ENCODE results near the gene HDC.

HDC gene

DNA sequence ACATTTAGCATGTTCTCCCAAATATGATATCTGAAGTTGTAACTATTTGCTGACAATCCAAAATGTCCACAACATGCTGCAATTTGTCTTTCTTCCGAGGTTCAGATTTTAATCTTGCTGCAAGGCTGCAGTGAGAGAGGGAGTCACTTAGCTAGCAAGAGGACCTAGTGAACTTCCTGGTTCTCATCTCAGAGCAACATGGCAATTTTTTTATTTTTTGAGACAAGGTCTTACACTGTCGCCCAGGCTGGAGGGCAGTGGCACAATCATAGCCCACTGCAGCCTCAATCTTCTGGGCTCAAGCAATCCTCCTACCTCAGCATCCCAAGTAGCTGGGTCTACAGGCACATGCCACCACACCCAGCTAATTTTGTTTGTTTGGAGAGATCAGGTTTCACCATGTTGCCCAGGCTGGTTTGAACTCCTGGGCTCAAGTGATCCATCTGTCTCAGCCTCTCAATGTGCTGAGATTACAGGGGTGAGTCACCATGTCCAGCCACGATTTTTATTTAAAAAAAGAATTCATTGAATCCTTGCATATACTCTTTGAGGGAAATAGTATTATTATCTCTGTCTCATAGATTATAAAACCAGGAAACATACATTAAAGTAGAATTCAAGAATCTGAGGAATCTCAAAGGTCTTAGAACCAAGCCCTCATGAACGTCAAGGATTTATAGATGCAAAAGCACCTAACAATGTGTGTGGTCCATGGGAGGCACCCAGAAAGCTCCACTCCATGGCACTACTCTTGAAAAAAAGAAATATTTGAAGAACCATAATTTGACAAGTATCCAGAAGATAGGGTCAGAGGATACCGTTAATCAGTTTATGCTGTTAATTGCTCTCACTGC, 9.1 kb downstream of the HDC start:
- no peak for DNase-seq (ENCODE audit: low spot score)

DNA sequence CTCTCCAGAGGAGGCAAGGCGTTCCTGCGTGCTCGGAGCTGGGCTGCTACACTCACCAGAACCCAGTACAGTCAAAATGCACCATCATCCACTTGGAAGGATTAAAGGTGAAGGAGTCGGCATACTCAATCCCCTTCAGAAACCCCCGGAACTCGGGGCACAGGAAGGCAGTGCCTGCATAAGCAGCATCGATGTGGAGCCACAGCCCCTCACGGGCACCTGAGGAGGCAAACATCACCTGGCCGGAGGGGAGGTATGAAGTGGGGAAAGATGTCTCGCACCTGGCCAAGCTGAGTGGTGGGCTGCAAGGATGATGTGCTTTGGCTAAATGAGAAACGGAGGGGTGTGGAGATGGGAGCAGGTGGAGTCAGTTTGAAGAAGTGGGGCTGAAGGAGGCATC, 13.0 kb downstream of the HDC start:
- DNase-seq (ENCODE audit: low spot score) = no peak

DNA sequence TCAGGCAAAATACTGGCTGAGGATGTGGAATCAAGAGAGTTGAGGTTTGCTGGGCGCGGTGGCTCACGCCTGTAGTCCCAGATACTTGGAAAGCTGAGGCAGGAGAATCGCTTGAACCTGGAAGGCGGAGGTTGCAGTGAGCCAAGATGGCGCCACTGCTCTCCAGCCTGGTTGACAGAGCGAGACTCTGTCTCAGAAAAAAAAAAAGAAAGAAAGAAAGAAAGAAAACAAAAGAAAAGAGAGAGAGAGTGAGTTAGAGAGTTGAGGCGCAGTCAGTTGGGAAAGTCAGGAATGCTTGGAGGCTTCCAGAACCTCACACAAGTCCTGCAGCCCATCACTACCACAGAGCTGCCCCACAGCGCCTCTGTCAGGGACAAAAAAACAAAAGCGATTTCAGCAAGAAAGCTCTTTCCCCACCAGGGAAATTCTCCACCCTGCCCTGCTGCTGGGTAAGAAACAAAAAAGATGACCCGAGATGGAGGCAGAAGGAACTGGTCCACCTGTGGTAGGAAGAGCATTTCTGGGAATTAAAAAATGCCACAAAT, 13.8 kb downstream of the HDC start:
- DNase-seq (ENCODE audit: low spot score) = no peak

DNA sequence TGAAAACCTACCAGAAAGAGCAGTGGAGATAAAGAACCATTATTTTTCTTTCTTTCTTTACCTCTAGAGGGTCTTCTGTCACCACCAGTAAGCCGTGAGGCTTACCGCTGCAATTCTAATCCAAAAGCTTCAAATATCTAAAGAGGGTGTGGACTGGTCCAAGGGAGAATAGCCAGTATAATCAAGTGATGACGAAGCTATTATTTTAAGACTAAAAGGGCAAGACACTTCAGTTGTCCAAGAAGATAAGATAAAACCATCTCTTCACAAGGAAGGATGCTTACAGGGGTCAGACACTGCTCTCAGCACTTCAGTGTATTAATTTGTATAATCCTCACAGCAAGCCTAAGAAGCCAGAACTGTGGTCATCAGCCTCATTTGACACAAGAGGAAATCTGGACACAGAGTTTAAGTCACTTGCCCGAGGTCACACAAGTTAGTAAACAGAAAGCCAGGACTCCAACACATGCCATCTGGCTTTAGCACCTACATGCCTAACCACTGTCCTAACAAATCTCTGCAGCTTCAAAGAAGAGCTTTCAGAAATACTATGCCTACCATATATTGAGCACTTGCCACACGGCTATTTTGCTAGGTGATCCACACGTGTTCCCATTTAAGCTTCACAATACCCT, 14.6 kb downstream of the HDC start:
- DNase-seq (ENCODE audit: low spot score) = no peak

DNA sequence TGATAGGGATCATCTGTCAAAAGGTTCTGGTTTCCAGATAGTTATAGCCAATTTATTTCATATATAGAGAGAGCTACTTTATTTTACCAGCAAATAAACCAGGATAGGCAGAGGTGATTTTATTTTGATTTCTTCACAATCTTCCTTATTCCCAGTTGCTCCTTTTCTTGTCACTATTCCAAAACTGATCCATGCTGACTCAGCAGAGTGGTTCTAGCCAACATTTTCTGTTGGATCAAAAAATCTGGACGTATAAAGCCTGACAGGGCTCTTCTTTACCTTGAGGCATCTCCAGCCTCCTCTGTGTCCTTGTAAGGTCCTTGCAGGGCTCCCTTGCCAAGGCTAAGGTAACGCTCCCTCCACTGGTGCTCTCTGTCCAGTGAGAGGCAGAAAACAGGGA, 15.8 kb downstream of the HDC start:
- DNase-seq (ENCODE audit: low spot score) = no peak

DNA sequence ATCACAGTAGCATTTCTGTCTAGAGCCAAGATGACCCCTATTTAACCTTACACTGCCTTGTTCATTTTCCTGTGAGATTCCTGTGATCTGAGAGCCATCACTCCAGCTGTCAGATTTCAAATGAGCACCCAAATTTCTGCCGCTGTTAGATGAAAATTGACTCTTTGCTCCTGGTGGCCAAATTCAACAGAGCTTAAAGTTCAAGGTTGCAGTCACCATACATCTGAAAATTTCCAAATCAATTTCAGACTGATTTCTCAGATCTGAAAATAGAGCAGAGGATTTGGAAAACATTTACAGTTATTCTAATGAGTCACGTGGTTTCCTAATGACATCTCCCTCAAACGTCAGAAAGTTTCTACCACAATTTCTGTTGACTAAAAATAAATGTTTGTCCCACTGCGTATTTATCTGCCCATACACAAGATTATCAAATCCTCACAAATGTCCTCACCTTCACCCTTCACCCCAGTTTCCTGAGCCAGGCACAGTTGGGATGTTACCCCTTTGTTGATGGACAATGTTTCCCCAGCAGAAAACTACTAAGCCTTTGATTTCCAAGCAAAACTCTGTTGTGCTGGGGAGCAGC, 16.4 kb downstream of the HDC start:
- DNase-seq (ENCODE audit: low spot score) = no peak

DNA sequence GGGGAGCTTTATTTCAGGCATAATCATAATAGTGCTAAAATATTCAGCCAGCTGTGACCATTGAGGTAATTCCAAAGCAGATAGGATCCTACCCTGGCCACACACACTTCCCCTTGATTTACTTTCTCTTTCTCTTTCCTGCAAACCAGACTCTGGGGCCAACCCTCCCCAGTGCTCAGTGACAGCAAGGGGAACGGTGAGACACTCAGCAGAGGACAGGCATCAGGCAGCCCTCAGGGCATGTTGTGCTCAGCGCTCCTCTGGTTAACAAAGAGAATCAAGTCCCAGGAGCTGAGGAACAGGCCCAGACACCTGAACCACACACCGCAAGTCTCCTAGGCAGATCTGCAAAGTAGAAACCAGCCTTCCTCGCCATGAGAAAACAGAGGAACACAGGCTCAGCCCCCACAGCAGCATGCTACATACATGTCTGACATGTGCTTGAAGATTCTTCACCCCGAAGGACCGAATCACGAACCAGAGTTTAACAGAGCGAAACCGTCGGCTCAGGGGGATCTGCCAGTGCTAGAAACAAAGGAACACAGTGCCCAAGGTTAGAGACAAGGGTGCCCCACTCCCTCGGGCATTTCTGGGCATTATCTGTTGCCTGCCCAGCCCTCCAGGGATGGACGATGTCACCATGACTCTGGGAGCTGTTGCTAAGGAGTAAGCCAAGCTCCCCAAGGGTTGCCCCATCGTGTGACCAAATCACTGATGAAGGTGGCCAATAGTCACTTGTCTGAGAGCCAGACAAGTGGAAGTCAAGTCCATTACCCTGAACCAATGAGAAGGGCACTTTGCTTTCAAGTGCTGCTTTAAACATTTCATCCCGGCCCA, 17.5 kb downstream of the HDC start:
- peak; percentile 16 for DNase-seq (ENCODE audit: low spot score)

DNA sequence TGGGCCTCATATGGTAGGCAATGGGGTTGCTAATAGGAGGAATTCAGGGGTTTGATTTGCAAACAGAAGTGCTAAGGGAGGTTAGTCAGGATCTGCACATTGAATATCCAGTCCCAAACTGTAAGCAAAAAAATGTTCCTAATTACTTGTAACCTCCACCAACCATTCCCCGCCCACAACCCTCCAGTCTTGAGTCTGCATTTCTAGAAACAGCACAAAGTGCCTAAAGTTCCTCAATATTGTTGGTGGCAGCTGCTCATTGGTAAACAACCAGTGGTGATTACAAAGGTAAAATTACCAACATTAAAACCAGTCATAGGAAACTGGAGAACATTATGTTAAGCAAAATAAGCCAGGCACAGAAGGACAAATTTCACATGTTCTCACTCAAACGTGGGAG, 18.9 kb downstream of the HDC start:
- DNase-seq (ENCODE audit: low spot score) = no peak

DNA sequence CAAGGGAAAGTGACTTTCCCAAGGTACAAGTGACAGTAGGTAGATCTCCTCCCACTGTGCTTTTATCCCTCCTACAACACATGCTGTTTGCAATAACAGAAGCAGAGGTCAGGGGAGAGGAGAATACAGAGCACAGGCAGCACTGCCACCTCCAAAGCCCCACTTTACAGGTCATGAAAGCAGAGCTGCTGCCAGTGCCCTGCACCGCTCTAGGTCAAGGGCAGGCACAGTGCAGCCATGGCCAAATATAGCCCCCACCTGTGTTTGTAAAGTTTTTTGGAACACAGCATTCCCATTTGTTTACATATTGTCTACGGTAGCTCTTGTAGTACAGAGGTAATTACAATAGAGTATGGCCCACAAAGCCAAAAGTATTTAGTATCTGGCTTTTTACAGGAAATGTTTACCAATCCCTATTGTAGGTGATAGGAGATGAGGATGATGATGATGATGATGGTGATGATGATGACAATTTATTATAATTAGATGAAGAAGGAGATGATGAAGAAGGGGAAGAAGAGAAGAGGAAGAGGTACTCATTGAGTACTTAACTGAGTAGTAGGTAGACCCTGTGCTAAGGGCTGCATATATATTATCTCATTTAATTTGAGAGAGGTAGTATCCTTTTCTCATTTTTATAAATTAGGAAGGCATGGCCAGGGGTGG, 20.4 kb downstream of the HDC start:
- DNase-seq (ENCODE audit: low spot score) = no peak

DNA sequence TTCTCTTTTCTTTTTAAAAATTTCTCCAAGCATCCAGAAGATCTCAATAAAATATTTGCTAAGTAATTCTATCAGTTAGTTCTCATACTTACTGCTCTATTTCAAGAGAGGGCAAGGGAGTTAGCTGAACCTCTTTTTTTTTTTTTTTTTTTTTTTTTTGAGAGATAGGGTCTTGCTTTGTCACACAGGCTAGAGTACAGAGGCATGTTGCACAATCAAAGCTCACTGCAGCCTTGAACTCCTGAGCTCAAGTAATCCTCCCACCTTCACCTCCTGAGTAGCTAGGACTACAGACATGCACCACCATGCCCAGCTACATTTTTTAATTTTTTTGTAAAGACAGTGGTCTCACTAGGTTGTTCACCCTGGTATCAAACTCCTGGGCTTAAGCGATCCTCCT, 21.4 kb downstream of the HDC start:
- DNase-seq (ENCODE audit: low spot score) = no peak

DNA sequence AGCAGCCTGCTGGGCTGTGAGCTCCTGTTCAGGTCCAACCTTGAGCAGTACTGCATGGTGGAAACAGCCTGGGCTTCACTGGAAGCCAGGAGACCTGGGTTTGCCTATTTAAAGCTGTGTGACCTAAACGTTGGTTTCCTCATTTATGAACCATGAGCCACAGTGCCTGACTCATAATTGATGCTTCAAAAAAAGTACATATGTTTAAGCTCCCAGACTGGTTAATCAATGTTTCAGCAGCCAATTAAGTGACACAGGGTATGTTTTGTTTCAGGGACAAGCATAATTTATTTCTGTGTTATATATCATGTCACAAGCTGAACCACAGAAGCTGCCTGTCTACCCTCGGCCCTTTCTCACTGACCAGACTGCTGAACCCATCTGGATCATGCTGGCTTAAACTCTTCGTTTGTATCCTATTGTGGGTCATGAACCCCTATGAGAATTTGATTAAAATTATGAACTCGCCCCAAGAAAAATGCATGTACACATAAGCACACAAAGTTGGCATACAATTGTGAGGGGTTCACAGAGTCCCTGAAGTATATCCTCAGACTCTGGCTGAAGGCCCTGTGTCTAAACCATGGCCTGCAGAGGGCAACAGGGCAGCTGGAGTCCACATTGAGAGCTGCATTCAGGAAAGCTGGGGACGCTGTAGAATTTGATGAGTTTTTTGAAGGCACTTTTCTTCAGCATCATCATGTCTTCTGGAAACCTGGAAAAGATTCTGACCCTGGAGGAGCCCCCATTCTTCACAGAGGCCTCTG, 23.7 kb downstream of the HDC start:
- DNase-seq (ENCODE audit: low spot score) = no peak

DNA sequence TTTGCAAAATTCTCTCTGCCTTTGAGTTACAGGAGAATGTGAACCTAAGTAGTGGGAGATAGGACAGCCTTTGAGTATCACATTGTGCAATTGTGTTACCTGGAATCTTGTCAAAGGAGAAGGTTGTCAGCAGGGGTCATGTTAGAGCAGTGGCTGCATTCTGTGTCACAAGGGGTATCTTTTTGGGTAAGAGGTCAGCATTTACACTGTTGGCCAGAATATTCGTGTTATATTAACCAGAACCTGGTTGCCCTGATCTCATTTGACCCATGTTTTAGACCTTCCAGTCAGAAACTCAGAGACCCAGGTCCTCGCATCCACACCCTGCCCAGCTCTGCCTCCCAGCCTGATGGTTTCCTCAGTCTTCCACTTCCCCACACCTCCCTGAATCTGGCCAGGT, 27.3 kb downstream of the HDC start:
- DNase-seq (ENCODE audit: low spot score) = no peak

DNA sequence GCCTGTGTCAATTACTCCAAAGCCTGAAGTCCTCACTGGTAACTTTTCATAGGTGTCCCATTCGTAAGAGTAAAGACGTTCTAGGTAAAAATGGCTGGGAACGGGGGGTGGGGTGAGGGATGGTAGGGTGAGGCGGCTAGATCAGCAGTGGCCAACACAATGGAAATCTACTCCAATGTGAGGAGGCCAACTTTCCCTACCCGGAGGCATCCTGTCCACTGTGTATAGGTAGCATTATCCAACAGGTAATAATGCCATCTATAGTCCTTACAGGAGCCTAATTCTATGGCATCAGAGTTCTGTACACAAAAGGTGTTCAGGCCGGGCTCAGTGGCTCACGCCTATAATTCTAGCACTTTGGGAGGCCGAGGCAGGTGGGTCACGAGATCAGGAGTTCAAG, 29.1 kb downstream of the HDC start:
- no peak for DNase-seq (ENCODE audit: low spot score)

DNA sequence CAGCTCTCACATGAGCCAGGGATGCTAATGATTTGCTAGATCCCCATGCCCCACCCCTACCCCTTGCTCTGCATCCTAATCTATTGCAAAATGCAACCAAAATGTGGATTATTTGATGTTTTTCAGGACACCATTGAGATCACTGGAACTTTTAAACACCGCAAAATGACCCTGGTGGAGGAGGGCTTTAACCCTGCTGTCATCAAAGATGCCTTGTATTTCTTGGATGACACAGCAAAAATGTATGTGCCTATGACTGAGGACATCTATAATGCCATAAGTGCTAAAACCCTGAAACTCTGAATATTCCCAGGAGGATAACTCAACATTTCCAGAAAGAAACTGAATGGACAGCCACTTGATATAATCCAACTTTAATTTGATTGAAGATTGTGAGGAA, 29.7 kb downstream of the HDC start:
- no peak for DNase-seq (ENCODE audit: low spot score)

DNA sequence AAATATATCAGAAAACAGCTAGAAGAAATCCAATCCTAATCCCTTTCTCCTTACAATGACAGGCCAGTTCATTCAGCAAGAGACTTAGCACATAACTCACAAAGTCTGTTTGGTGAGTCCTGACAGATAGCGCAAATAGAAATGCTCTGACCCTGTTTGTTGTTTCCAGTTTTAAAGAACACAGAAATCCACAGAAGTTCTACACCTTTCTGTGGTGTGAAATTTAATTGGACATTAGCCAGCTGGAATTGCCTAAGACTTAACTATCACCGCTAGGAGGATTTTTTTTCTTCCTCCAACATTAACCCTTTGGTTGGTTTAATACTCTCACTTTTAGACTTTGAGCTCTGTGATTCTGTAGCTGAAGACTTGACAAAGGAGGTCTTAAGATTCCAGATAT, 30.8 kb downstream of the HDC start:
- DNase-seq (ENCODE audit: low spot score) = no peak

DNA sequence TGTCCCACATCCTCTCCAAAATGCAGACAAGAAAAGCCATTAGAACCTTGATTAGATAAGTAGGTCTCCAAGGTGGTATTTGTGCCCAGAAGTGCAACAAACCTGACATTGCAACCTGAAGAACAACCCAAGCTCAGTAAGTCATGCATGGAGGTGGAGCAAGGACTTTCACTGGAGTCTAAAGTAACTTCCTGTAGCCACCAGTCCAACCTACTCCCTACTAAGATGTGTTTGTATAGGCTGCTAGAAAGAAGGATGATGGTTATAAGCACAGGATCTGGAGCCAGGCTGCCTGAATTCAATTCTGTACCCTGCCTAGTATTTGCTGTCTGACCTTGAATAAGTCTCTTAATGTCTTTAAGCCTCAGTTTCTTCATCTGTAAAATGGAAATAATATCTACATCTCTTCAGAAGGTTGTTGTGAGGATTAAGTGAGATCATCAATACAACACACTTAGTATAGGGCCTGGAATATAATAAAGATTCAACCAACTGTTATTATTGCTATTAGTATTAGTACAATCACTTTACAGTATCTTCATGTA, 32.3 kb downstream of the HDC start:
- DNase-seq (ENCODE audit: low spot score) = no peak

DNA sequence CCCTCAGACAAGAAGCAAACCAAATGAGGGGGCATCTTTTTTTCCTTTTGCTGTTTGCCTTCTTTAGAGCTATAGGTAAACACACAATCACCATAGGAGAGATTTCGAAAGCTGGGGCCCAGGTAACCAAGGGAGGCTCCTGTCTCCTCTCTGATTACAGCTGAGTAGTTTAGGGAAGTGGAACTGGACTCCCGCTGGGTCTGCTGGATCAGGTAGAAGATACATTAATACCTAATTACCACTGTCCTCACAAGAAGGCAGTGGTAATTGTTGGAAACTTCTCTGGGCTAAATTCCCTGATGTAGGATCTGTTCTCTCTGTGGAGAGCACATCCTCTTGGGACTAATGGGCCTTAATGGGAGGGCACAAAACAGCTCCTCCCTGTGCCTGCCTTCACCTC, 32.7 kb downstream of the HDC start:
- no peak for DNase-seq (ENCODE audit: low spot score)

DNA sequence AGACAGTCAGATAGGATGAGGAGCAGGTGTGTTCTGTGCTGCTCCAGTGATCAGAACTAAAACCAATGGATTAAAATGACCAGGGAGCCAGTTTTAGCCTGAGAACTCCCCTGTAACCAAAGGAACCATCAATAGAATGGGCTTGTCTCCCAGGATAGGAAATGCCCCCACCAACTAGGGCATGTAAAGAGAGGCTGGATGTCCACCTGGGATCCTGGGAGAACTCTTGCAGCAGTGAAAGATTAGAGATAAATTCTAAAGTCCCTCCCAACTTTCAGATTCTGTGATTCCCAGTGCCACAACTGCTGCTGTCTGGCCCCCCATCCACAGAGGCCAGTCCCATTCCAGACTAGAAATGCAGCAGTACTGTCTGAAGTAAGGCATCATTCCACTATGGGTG, 33.8 kb downstream of the HDC start:
- no peak for DNase-seq (ENCODE audit: low spot score)

DNA sequence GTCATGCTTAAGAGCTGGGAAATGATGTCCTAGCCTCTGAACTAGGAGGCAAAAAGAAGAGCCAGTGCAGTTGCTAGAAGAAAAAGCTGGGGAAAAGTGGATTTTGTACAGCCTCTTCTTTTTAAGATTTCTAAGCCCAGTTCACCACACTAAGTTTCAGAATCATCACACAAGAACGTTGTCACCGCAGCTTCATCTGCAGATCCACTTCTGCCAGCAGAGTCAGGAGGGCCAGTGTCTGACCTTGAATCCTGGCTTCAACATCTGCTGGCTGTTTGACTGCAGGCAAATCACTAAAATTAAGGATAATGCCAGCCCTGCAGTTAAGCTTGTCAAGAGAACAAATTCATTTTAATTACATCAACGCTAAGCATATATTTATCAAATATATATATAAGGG, 36.2 kb downstream of the HDC start:
- no peak for DNase-seq (ENCODE audit: low spot score)

DNA sequence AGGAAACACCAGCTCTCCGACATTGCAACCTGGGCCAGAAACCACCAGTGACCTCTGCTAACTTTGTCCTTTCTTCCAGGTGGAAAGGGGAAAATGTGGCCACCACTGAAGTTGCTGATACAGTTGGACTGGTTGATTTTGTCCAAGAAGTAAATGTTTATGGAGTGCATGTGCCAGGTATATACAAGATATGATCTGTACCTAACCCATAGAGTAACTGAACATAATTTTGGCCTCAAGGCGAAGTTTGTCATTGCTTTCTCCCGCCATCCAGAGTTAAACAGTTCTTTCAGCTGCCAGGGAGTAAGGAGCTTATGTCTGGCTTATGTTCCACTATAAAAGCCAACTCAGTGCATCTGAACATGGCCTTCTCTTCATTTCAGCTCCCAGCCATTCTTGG, 36.7 kb downstream of the HDC start:
- no peak for DNase-seq (ENCODE audit: low spot score)

DNA sequence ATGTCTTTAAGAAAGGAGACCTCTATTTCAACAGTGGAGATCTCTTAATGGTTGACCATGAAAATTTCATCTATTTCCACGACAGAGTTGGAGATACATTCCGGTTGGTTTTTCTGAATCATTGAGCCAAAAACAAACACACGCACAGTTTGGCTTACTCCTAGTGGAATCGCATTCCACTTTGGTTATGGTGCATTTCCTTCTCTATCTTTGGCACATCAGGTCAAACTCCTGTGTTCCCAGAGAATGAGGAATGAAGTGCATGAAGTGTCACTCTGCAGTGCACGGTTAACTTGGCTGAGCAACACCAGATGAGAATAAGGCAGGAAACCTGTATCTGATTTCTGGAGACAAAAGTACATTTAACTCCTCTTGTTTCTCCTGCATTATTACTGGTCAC, 38.5 kb downstream of the HDC start:
- no peak for DNase-seq (ENCODE audit: low spot score)

Measured in globus pallidus (tissue), 1 donor.